ENCODE data around the gene MEF2D.

Gene MEF2D

GRCh38 chr1:156423422-156424352 lies 76.9 kb downstream of the MEF2D start:
- no peak overlapping the region for H3K4me3 Mint-ChIP-seq
- H3K9me3 Mint-ChIP-seq: no peaks in the 10 kb centered on the region
- peaks cover 100% of the 10 kb centered on the region for H3K27me3 Mint-ChIP-seq (ENCODE audit: low read depth)
- TF ChIP-seq, protein P1, sequence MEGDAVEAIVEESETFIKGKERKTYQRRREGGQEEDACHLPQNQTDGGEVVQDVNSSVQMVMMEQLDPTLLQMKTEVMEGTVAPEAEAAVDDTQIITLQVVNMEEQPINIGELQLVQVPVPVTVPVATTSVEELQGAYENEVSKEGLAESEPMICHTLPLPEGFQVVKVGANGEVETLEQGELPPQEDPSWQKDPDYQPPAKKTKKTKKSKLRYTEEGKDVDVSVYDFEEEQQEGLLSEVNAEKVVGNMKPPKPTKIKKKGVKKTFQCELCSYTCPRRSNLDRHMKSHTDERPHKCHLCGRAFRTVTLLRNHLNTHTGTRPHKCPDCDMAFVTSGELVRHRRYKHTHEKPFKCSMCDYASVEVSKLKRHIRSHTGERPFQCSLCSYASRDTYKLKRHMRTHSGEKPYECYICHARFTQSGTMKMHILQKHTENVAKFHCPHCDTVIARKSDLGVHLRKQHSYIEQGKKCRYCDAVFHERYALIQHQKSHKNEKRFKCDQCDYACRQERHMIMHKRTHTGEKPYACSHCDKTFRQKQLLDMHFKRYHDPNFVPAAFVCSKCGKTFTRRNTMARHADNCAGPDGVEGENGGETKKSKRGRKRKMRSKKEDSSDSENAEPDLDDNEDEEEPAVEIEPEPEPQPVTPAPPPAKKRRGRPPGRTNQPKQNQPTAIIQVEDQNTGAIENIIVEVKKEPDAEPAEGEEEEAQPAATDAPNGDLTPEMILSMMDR (IDR thresholded peaks at IDR 0.05; ENCODE audit: unreplicated experiment in 3 of 3): no peak
- H3K27ac Mint-ChIP-seq: no peak overlapping the region
- H3K36me3 Mint-ChIP-seq (ENCODE audit: low read depth): no peaks in the 10 kb centered on the region
- peaks cover 6% of the 10 kb centered on the region for H3K4me1 Mint-ChIP-seq

DNA sequence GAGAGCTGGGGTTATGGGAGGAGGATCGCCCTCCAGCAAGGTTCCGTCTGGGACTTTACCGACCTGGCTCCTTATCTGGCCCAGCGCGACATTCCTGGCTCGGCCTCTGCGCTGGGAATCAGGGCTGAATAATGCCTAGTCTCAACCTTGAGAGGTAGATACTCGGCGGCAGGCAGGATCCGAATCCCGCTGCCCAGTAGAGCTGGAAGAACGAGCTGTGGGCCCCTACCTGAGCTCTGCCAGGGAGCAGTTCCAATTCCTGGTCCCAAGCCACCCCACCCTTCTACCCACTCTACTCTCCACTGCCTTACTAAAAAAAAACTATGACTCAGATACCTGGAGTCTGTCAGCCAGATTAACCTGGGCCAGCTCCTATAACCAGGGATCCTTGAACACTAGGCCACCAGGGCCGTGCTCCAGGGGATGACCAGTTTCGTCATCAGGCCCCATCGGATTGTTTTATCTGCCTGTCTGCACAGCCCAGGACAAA lies 77.9 kb downstream of the MEF2D start:
- Mint-ChIP-seq H3K27ac (no peak overlapping the region), H3K27me3 (ENCODE audit: low read depth) (peaks cover 100% of the 10 kb centered on the region), H3K4me3 (no peak overlapping the region)

GRCh38 chr1:156421939-156422601 lies 78.5 kb downstream of the MEF2D start:
- Mint-ChIP-seq H3K36me3 (ENCODE audit: low read depth) (no peaks in the 10 kb centered on the region), H3K4me3 (peak overlapping the region in 2 of 3 experiments; percentile 27 to 51), H3K4me1 (peaks cover 6% of the 10 kb centered on the region), H3K27ac (no peak overlapping the region), H3K9me3 (no peaks in the 10 kb centered on the region), H3K27me3 (ENCODE audit: low read depth) (peaks cover 100% of the 10 kb centered on the region)
- TF ChIP-seq, protein P1 (IDR thresholded peaks at IDR 0.05; ENCODE audit: unreplicated experiment in 3 of 3): no peak

More for the DNA sequence above, 77.9 kb downstream of the MEF2D start:
- Mint-ChIP-seq H3K9me3 (no peaks in the 10 kb centered on the region), H3K4me1 (peaks cover 6% of the 10 kb centered on the region), H3K36me3 (ENCODE audit: low read depth) (no peaks in the 10 kb centered on the region)
- TF ChIP-seq, protein P1 (IDR thresholded peaks at IDR 0.05; ENCODE audit: unreplicated experiment in 3 of 3): no peak

DNA sequence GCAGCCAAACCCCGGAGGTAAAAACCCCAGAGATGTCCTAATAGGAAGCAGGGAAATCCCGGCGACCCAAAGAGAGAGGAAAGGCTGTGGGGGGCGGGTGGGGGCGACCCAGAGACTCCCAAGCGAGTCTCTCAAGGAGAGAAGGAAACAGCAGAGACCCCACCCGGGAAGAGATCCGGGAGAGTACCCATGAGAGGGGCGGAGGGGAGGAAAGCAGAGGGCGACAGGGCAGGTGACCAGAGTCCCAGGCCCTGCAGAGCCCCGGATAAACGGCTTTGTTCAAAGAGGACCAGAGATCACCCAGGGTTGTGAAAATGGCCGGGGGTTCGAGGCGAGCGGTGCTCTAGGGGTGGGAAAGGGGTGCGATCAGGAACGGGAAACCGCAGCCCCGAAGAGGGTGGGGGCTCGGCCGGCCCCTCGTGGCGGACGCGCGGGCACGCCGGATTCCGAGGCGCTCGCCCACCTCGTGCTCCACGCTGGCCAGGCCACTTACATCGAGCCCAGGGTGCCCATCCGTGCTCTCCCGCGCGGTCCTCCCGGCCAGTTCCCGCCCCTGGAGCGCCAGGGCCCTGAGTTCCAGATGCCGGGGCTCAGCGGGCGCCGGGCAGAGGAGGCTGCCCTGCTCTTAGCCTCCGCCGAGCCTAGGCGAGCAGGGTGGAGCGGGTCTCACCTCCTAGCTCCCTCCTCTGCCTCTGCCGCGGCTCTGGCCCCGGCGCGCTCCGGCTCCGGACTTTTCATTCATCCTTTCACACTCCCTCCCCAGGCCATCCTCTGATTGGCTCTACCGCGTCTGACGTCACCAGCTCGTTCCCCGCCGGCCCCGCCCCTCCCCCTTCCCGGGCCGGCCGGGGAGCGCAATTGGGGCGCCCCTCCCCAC lies 79.3 kb downstream of the MEF2D start:
- H3K27ac Mint-ChIP-seq: no peak overlapping the region
- no peaks in the 10 kb centered on the region for H3K9me3 Mint-ChIP-seq
- H3K4me1 Mint-ChIP-seq: peaks cover 6% of the 10 kb centered on the region
- H3K4me3 Mint-ChIP-seq: peak overlapping the region in 2 of 3 experiments; percentile 47 to 51
- TF ChIP-seq, protein P1 (IDR thresholded peaks at IDR 0.05; ENCODE audit: unreplicated experiment in 3 of 3): no peak
- peaks cover 100% of the 10 kb centered on the region for H3K27me3 Mint-ChIP-seq (ENCODE audit: low read depth)
- no peaks in the 10 kb centered on the region for H3K36me3 Mint-ChIP-seq (ENCODE audit: low read depth)

DNA sequence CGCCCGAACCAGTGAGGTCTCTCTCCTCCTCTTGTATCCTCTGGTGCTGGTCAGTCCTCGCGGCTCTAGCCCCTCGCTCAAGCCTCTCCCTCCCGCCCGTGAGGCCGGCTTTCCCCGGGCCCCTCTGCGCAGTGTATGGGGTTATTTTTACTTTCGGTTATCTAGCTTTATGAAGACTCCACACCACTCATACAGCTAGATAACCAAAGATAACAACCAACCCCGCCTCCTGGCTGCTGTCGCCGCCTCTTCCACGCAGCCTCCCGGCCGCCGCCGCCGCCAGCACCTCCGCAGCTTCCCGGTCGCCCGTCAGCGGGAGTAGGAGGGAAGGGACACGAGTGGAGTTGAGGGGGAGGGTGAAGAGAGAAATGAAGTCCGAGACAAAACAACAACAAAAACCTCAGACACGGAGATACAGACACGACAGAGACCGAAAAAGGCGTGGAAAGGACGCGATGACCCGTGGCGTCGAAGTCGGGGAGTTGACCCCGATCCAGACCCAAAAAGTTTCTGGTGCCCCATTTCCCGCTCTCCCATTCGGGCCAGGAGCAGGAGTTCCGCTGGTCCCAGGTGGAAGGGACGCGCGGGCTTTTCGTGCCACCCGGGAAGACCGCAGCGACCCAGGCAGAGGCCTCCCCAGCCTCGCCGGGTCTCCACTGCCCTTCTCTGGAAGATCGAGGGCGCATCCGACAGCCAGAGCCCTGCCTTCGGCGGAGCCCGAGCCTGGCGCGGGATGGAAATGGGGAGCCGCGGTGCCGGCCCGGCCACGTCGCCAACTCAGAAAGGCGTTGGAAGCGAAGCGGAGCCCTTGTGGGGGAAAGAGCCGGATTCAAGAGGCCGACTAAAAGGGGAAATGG lies 80.1 kb downstream of the MEF2D start:
- Mint-ChIP-seq H3K27ac (no peak overlapping the region), H3K4me3 (peak overlapping the region in 2 of 3 experiments; percentile 47 to 54), H3K4me1 (peaks cover 6% of the 10 kb centered on the region), H3K27me3 (ENCODE audit: low read depth) (peaks cover 100% of the 10 kb centered on the region), H3K9me3 (no peaks in the 10 kb centered on the region), H3K36me3 (ENCODE audit: low read depth) (no peaks in the 10 kb centered on the region)
- TF ChIP-seq, protein P1 (IDR thresholded peaks at IDR 0.05; ENCODE audit: unreplicated experiment in 3 of 3): no peak
